GM12873 (cell line): ENCODE results near the gene TMEM175.

Experiments
- CTCF ChIP-seq: IDR thresholded peaks from 2 replicates; pipeline ENCODE4 v1.5.1; 2012; ENCODE audit warnings: low read depth, mild to moderate bottlenecking, moderate library complexity, low read length, control low read depth; ENCODE audit not compliant: insufficient read depth; ENCODE audit errors: missing control alignments

TMEM175 gene

GRCh38 chr4:900073-900472, 32.2 kb upstream of the TMEM175 start:
- TF ChIP-seq CTCF = no peak

GRCh38 chr4:900721-901120, 31.5 kb upstream of the TMEM175 start:
- TF ChIP-seq CTCF = no peak

GRCh38 chr4:901192-901910, 30.9 kb upstream of the TMEM175 start:
- no peak for TF ChIP-seq CTCF

- no peak for TF ChIP-seq CTCF
Observed at GRCh38 chr4:903066-904046, 28.9 kb upstream of the TMEM175 start.

GRCh38 chr4:905485-906338, 26.5 kb upstream of the TMEM175 start:
- no peak for TF ChIP-seq CTCF

GRCh38 chr4:906339-907102, 25.7 kb upstream of the TMEM175 start:
- no peak for TF ChIP-seq CTCF
